GM18498 (cell line): ENCODE results near the gene RBPJL.

ENCODE experiments used
- ATAC-seq: cut with Tn5 transposase; IDR thresholded peaks from one replicate; pipeline ENCODE4 v1.9.1; 2021; ENCODE audit warnings: mild to moderate bottlenecking, moderate library complexity; ENCODE audit not compliant: unreplicated experiment

Gene RBPJL

GRCh38 chr20:45306431-45306982, at the start of gene RBPJL:
Gene RBPJL, plus strand, starts transcription at chr20:45306840. Its CDS starts 83 bp downstream, at chr20:45306923.
- ATAC-seq: no peak

GRCh38 chr20:45257161-45257560, 49.5 kb upstream of the RBPJL start:
- no peak for ATAC-seq

GRCh38 chr20:45257711-45258110, 48.9 kb upstream of the RBPJL start:
- no peak for ATAC-seq

- ATAC-seq: no peak
Measured at GRCh38 chr20:45258259-45258658, 48.4 kb upstream of the RBPJL start.

GRCh38 chr20:45258664-45259063, 48.0 kb upstream of the RBPJL start:
- ATAC-seq: no peak

- ATAC-seq: no peak
Measured at GRCh38 chr20:45263556-45264266, 42.9 kb upstream of the RBPJL start.

- no peak for ATAC-seq
Measured at GRCh38 chr20:45266977-45267376, 39.7 kb upstream of the RBPJL start.

GRCh38 chr20:45268531-45268930, 38.1 kb upstream of the RBPJL start:
- no peak for ATAC-seq

GRCh38 chr20:45269056-45269455, 37.6 kb upstream of the RBPJL start:
- ATAC-seq: no peak

- no peak for ATAC-seq
Measured at GRCh38 chr20:45269754-45270270, 36.8 kb upstream of the RBPJL start.

- ATAC-seq: no peak
Measured at GRCh38 chr20:45275338-45275737, 31.3 kb upstream of the RBPJL start.

- ATAC-seq: no peak
Measured at GRCh38 chr20:45279992-45280391, 26.6 kb upstream of the RBPJL start.

GRCh38 chr20:45282700-45283550, 23.7 kb upstream of the RBPJL start:
- ATAC-seq: no peak

GRCh38 chr20:45283551-45284057, 23.0 kb upstream of the RBPJL start:
- ATAC-seq: no peak

- no peak for ATAC-seq
Measured at GRCh38 chr20:45288376-45288775, 18.3 kb upstream of the RBPJL start.

GRCh38 chr20:45288860-45289259, 17.8 kb upstream of the RBPJL start:
- ATAC-seq: no peak

- ATAC-seq: no peak
Measured at GRCh38 chr20:45289942-45290676, 16.5 kb upstream of the RBPJL start.

- no peak for ATAC-seq
Measured at GRCh38 chr20:45290677-45291355, 15.8 kb upstream of the RBPJL start.

GRCh38 chr20:45291526-45291925, 15.1 kb upstream of the RBPJL start:
- ATAC-seq: no peak

- no peak for ATAC-seq
Measured at GRCh38 chr20:45292343-45292742, 14.3 kb upstream of the RBPJL start.
